HepG2 (cell line): ENCODE results near the gene SLC16A5. TPM values are rescaled to one million over a fixed set of nuclear protein-coding genes. Genes with fewer than 3 reads are reported as not detected.
A peak's percentile ranks its signal among the peaks of the same experiment; 100 is the strongest.

ENCODE experiments used
- ARID3A ChIP-seq: IDR thresholded peaks from 2 replicates; pipeline ENCODE4 v1.6.1; 2012; ENCODE audit warnings: low read depth, low read length, improper control_type of control experiment
- BORCS8-MEF2B ChIP-seq: sonication (generic); formaldehyde crosslinking; IDR thresholded peaks from 2 replicates; pipeline ENCODE4 v1.8.0; 2022; ENCODE audit warnings: mild to moderate bottlenecking, missing genetic modification reagents
- DDIT3 ChIP-seq: sonication (generic); formaldehyde crosslinking; IDR thresholded peaks from 2 replicates; pipeline ENCODE4 v1.4.0; 2020; ENCODE audit warnings: mild to moderate bottlenecking, missing genetic modification reagents
- KMT2A ChIP-seq: sonication (generic); formaldehyde crosslinking; IDR thresholded peaks from 2 replicates; pipeline ENCODE4 v1.4.0; 2020; ENCODE audit warnings: missing genetic modification reagents
- LRRFIP1 ChIP-seq: sonication (generic); formaldehyde crosslinking; conservative IDR thresholded peaks from 2 replicates; pipeline ENCODE4 v1.4.0; 2020; ENCODE audit warnings: missing genetic modification reagents
- MLX ChIP-seq: IDR thresholded peaks from 2 replicates; pipeline ENCODE4 v1.6.1; 2016
- PBX2 ChIP-seq: IDR thresholded peaks from 2 replicates; pipeline ENCODE4 v1.6.1; 2016; ENCODE audit warnings: control low read depth
- PHF8 ChIP-seq: sonication (generic); formaldehyde crosslinking; IDR thresholded peaks from 2 replicates; pipeline ENCODE4 v1.5.0; 2020; ENCODE audit warnings: missing genetic modification reagents
- PTBP1 ChIP-seq: fragments of 200-400 bp; formaldehyde crosslinking; IDR thresholded peaks from 2 replicates; pipeline ENCODE4 v1.6.1; 2018; ENCODE audit warnings: low read length, low read depth; ENCODE audit not compliant: poor library complexity, severe bottlenecking
- SOX5 ChIP-seq: IDR thresholded peaks from 2 replicates; pipeline ENCODE4 v1.6.1; 2016; ENCODE audit warnings: borderline replicate concordance
- SP4 ChIP-seq: sonication (generic); formaldehyde crosslinking; IDR thresholded peaks from 2 replicates; pipeline ENCODE4 v1.8.1; 2023; ENCODE audit warnings: mild to moderate bottlenecking, missing genetic modification reagents
- UBTF ChIP-seq: sonication (generic); formaldehyde crosslinking; IDR thresholded peaks from 2 replicates; pipeline ENCODE4 v1.4.0; 2020; ENCODE audit warnings: mild to moderate bottlenecking, missing genetic modification reagents
- YY1 ChIP-seq: IDR thresholded peaks from 2 replicates; pipeline ENCODE4 v1.6.1; 2011; ENCODE audit warnings: low read length, low read depth, moderate library complexity, mild to moderate bottlenecking; ENCODE audit not compliant: insufficient read depth, insufficient replicate concordance
- ZBTB38 ChIP-seq: sonication (generic); formaldehyde crosslinking; IDR thresholded peaks from 2 replicates; pipeline ENCODE4 v1.5.1; 2020; ENCODE audit warnings: mild to moderate bottlenecking, missing genetic modification reagents
- ZNF207 ChIP-seq: fragments of 450-650 bp; IDR thresholded peaks from 2 replicates; pipeline ENCODE4 v1.6.1; 2016; ENCODE audit warnings: antibody characterized with exemption, borderline replicate concordance
- ZNF569 ChIP-seq: sonication (generic); formaldehyde crosslinking; IDR thresholded peaks from 2 replicates; pipeline ENCODE4 v1.5.0; 2020; ENCODE audit warnings: mild to moderate bottlenecking, missing genetic modification reagents, moderate library complexity, borderline replicate concordance
- ZNF746 ChIP-seq: sonication (generic); formaldehyde crosslinking; IDR thresholded peaks from 2 replicates; pipeline ENCODE4 v1.8.0; 2022; ENCODE audit warnings: mild to moderate bottlenecking, missing genetic modification reagents
- ZNF768 ChIP-seq: sonication (generic); formaldehyde crosslinking; IDR thresholded peaks from 2 replicates; pipeline ENCODE4 v1.4.0; 2020; ENCODE audit warnings: missing genetic modification reagents
- polyA plus RNA-seq, 8 experiments: library from polyadenylated mRNA; depleted of rRNA in 3 of 8; stranded (reverse) in 7 of 8; unstranded in 1 of 8; fragments of >200 nt; fragmentation: Illumina TruSeq in 4 of 8; extraction: Trizol in 4 of 8; gene quantifications; 2 replicates each; pipeline versions ENCODE4 v1.2.1 to v1.2.3, GENCODE V29; 2011 to 2016; ENCODE audit warnings: low read depth in 4 of 8, missing spikeins in 1 of 8, mixed read lengths in 1 of 8; ENCODE audit not compliant: insufficient read depth in 1 of 8
- total RNA-seq, 5 experiments: library from RNA; depleted of rRNA; stranded (reverse); fragments of >200 nt; fragmentation: Illumina TruSeq; extraction: Trizol; gene quantifications; 2 replicates each; pipeline ENCODE4 v1.2.3, GENCODE V29; 2016; ENCODE audit warnings: low read depth in 1 of 5

The SLC16A5 gene
- total and polyA plus RNA-seq, 2 of the 13 experiments (the other 11 are each of a cell fraction or from before 2014, with no cell fraction given), result 0.69 to 5.6 TPM

GRCh38 chr17:75109407-75110233, 21.9 kb downstream of the SLC16A5 start, which contains the start of gene ARMC7 (continued):
- TF ChIP-seq UBTF (CRISPR knock-in tag) (peak; percentile 28; the same call in 1 of the 2 replicates), ZNF768 (CRISPR knock-in tag) (no peak), PTBP1 (no peak), ZBTB38 (CRISPR knock-in tag) (peak; percentile 39), ARID3A (no peak), ZNF207 (no peak), ZNF569 (0 out of 2 replicates have a peak, but pooled peaks have one; percentile 74), KMT2A (CRISPR knock-in tag) (peak; percentile 67; the same call in 1 of the 2 replicates), PBX2 (no peak), MLX (CRISPR knock-in tag) (peak; percentile 14; the same call in 1 of the 2 replicates), YY1 (peak; percentile 67), DDIT3 (no peak), PHF8 (peak; percentile 75), SOX5 (0 out of 2 replicates have a peak, but pooled peaks have one; percentile 12), ZNF746 (CRISPR knock-in tag) (no peak), BORCS8-MEF2B (CRISPR knock-in tag) (peak; percentile 60; the same call in 1 of the 2 replicates), SP4 (CRISPR knock-in tag) (peak; percentile 74), LRRFIP1 (CRISPR knock-in tag) (no peak)
